Left ventricle myocardium inferior (tissue), 1 donor: Measurements from ENCODE around the gene PWWP2B. TPM values are rescaled to one million over a fixed set of nuclear protein-coding genes. Genes with fewer than 3 reads are reported as not detected.
A peak's percentile ranks its signal among the peaks of the same experiment; 100 is the strongest.

ENCODE experiments used
- DNase-seq: peaks from one replicate; pipeline ENCODE4 v3.0.0-alpha.2; 2020
- H3K27ac ChIP-seq: fragments of 200-600 bp; replicated peaks from 2 replicates; pipeline ENCODE4 v1.8.0; 2021
- H3K27me3 ChIP-seq: fragments of 200-600 bp; 2 replicates; pipeline ENCODE4 v1.8.0; 2021; ENCODE audit warnings: low read depth
- H3K36me3 ChIP-seq: fragments of 200-600 bp; 2 replicates; pipeline ENCODE4 v1.8.0; 2021
- H3K4me1 ChIP-seq: fragments of 200-600 bp; 2 replicates; pipeline ENCODE4 v1.8.0; 2021
- H3K4me3 ChIP-seq: fragments of 200-600 bp; 2 replicates; pipeline ENCODE4 v1.8.0; 2021; ENCODE audit warnings: mild to moderate bottlenecking, moderate library complexity
- H3K9me3 ChIP-seq: fragments of 200-600 bp; replicated peaks from 2 replicates; pipeline ENCODE4 v1.8.0; 2021
- CTCF ChIP-seq: fragments of 200-600 bp; IDR thresholded peaks from 2 replicates; pipeline ENCODE4 v1.8.0; 2021; ENCODE audit warnings: antibody characterized with exemption, mild to moderate bottlenecking, borderline replicate concordance
- intact Hi-C: fragments of 100-400 bp; cut with micrococcal nuclease; formaldehyde crosslinking; loops from one replicate; pipeline ENCODE4 v1.11.0; 2022
- total RNA-seq: library from RNA; stranded (reverse); fragmentation: NEBNext Ultra II Directional; extraction: Animal tissue kit (Norgen Biotek cat#: 25700); gene quantifications from one replicate; pipeline ENCODE4 v1.2.1, GENCODE V29; 2021
- donor health status: DM: no; HTN: yes; CAD: no; lungs with severe emphysema.

PWWP2B gene
- total RNA-seq, 1 donor from 2014 or later = 17.2 TPM

- no peaks in the 10 kb centered on the region for H3K36me3 ChIP-seq
- no peak for DNase-seq
- no peak for TF ChIP-seq CTCF
- H3K4me3 ChIP-seq = no peak overlapping the region
- H3K27me3 ChIP-seq = peaks cover 22% of the 10 kb centered on the region
- no peak overlapping the region for H3K27ac ChIP-seq
- H3K4me1 ChIP-seq = peaks cover 52% of the 10 kb centered on the region
- intact Hi-C loops = no loop called here
- H3K9me3 ChIP-seq = no peaks in the 10 kb centered on the region
Observed at GRCh38 chr10:132460071-132460470, 63.1 kb downstream of the PWWP2B start.

- Histone ChIP-seq H3K27ac (no peak overlapping the region), H3K27me3 (peaks cover 22% of the 10 kb centered on the region), H3K4me3 (no peak overlapping the region), H3K36me3 (no peaks in the 10 kb centered on the region), H3K9me3 (no peaks in the 10 kb centered on the region), H3K4me1 (peaks cover 59% of the 10 kb centered on the region)
- intact Hi-C loops = no loop called here
- TF ChIP-seq CTCF = no peak
- DNase-seq = no peak
Observed at GRCh38 chr10:132460691-132461090, 63.7 kb downstream of the PWWP2B start.

GRCh38 chr10:132461103-132461682 is 64.2 kb downstream of the PWWP2B start:
- DNase-seq = peak; percentile 13
- intact Hi-C loops = no loop called here

GRCh38 chr10:132461683-132462231 is 64.8 kb downstream of the PWWP2B start:
- no peak for TF ChIP-seq CTCF
- peaks cover 15% of the 10 kb centered on the region for H3K27me3 ChIP-seq
- H3K27ac ChIP-seq = no peak overlapping the region
- H3K36me3 ChIP-seq = no peaks in the 10 kb centered on the region
- peaks cover 69% of the 10 kb centered on the region for H3K4me1 ChIP-seq
- peak; percentile 19 for DNase-seq
- H3K4me3 ChIP-seq = no peak overlapping the region
- H3K9me3 ChIP-seq = no peaks in the 10 kb centered on the region
- intact Hi-C loops = no loop called here

More at GRCh38 chr10:132461103-132461682, 64.2 kb downstream of the PWWP2B start:
- no peak overlapping the region for H3K4me3 ChIP-seq
- no peaks in the 10 kb centered on the region for H3K36me3 ChIP-seq
- peaks cover 21% of the 10 kb centered on the region for H3K27me3 ChIP-seq
- H3K9me3 ChIP-seq = no peaks in the 10 kb centered on the region
- no peak overlapping the region for H3K27ac ChIP-seq
- TF ChIP-seq CTCF = no peak
- H3K4me1 ChIP-seq = peaks cover 64% of the 10 kb centered on the region

GRCh38 chr10:132462463-132463332 is 65.7 kb downstream of the PWWP2B start:
- intact Hi-C loops = no loop called here
- peak; percentile 12 for DNase-seq
- H3K27ac ChIP-seq = peak overlapping the region; percentile 98
- no peaks in the 10 kb centered on the region for H3K9me3 ChIP-seq
- TF ChIP-seq CTCF = no peak
- no peak overlapping the region for H3K4me3 ChIP-seq
- H3K27me3 ChIP-seq = peaks cover 6% of the 10 kb centered on the region
- H3K4me1 ChIP-seq = peaks cover 79% of the 10 kb centered on the region
- no peaks in the 10 kb centered on the region for H3K36me3 ChIP-seq
